NCI-H2029 treated with DMSO at 0.1 percent for 48 hours (cell line): Measurements from ENCODE around the gene PEDS1.
A peak's percentile ranks its signal among the peaks of the same experiment; 100 is the strongest.
"Not testable (repeated sequence)": the region's sequence is repeated elsewhere in the genome, so short reads cannot be mapped to it uniquely, and the experiment has no call there.

ENCODE experiments used
- DNase-seq: peaks from one replicate; lab custom pipeline; 2025; lab: John Stamatoyannopoulos, UW

PEDS1 gene

GRCh38 chr20:50163570-50164317, 10.2 kb upstream of the PEDS1 start:
- DNase-seq, result no peak

DNA sequence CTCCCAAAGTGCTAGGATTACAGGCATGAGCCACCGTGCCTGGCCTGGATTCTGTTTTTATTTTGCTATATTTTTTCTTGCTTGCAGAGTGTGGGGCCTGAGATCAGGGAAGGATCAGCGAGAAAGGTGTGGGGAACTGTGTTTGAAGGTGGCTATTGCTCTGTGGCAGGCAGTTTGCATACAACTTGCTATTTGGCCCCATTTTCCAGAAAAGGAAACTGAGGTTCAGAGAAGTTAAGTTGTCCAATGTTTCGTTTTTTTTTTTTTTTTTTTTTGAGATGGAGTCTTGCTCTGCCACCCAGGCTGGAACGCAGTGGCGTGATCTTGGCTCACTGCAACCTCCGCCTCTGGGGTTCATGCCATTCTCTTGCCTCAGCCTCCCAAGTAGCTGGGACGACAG, 8.0 kb upstream of the PEDS1 start:
- DNase-seq, result not testable (repeated sequence)

- no peak for DNase-seq
These were observed 397 bp downstream of the PEDS1 start for GRCh38 chr20:50153153-50153499.

- no peak for DNase-seq
These were observed 950 bp downstream of the PEDS1 start for GRCh38 chr20:50152394-50153152.

DNA sequence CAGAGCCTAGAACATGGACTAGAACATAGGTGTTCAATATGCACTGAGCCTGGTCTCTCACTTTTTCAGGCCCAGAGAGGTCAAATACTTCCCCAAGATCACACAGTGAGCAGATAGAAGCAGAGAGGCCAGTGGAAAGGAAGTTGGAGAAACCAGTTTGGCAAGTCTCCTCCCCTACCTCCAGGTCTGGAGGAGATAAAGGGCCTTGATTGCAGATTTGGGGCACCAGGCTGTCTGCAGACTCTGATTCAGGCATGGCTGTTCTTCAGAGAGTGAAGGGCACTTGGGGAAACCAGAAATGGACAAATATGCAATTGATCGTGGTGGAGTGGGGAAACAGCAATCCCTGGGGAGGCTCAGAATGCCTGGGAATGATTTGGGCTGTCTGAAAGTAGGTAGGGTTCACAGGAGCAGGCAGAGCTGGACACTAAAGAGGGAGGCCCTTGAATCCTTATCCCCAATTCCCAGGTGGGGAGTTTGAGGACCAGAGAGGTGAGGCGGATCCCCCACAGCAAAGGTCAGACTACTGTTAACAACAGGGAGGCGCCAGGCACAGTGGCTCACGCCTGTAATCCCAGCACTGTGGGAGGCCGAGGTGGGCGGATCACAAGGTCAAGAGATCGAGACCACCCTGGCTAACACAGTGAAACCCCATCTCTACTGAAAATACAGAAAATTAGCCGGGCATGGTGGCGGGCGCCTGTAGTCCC, 2.3 kb downstream of the PEDS1 start:
- peak; percentile 72 for DNase-seq

GRCh38 chr20:50149481-50150254, 3.9 kb downstream of the PEDS1 start:
- DNase-seq, result no peak

DNA sequence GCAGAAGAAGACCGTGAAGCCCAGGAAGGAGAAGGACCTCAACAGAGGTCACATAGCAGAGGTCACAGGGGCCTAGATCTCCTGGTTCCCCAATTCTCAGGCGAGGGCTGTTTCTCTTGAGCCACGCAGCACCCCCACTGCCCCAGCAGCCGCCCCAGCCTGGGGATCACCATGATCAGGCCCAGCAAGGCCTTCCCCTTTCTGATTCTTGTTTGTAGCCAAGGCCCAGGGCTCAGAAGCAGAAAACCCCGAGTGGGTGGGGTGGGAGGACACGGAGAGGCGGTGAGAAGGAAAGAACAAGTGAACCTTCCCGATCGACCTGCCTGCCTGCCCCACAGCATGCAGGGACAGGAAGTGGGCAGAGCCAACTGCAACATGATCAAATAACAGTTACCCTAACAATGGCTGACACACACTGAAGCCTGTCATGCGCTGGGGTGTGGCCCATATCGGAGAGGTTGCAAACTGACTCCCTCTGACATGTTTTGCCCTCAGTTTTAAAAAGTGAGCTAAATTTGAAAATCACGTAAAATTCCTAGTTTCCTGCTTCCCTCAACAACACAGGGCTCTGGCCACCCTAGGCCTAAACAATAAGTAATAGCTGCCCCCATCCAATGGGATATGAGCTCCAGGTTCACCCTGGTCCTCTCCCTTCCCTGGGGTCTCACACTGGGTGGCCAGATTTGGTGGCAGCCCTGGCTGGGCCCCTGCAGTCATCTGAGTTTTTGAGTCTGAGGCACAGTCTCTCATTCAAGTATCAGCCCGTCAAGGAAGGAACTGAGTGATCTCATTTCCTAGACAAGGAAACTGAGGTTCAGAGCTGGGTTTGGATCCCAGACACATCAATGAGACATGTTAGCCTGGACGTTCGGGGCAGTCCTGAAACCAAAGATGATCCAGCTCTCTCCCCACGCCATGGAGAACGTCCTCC, 6.5 kb downstream of the PEDS1 start:
- peak; percentile 53 for DNase-seq

DNA sequence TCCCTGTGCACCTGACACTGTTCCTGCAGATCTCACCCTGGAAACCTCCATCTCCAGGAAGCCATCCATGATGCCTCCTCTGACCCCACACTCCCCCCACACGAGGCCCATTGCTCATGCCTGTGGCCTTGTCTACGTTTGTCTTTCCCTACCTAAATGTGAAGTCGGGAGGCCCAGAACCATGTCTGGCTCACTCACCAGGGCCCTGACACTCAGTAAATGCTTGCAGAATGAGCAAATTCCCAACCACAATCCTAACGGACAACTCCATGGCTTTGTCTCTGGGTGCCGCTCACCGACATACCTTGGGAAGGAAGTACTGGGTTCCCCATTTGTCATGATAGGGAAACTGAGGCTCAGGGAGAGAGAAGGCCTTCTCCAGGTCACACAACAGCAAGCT, 7.3 kb downstream of the PEDS1 start:
- DNase-seq, result no peak

DNA sequence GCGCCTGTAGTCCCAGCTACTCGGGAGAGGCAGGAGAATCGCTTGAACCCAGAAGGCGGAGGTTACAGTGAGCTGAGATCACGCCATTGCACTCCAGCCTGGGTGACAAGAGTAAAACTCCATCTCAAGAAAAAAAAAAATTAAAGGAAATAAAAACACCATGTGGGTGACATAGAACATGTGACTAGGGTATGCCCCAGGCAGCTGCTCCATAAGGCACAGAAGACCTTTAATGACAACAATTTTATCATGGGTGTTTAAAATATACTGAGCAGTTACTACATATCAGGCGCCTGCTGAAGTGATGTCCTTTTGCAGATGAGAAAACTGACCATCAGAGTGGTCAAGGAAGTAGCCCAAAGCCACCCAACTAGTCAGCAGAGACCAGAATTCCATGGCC, 8.0 kb downstream of the PEDS1 start:
- no peak for DNase-seq

DNA sequence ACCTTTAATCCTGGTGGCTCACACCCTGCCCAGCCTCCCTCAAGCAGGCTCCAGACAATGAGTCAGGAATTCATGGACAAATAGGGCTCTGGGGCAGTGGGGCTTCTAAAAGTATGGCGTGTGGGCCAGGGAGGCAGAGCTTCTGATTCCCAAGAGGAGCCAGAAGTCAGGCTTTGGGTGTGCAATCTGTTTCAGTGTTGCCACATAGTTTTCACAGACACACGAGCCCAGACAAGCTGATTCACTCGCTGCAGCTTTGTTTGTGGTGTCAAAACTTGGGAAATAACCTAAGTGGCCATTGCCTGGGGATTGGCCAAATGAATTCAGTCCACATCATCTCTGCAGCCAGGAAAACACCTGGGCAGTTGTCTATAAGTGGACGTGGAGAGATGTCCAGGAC, 9.2 kb downstream of the PEDS1 start:
- no peak for DNase-seq

DNA sequence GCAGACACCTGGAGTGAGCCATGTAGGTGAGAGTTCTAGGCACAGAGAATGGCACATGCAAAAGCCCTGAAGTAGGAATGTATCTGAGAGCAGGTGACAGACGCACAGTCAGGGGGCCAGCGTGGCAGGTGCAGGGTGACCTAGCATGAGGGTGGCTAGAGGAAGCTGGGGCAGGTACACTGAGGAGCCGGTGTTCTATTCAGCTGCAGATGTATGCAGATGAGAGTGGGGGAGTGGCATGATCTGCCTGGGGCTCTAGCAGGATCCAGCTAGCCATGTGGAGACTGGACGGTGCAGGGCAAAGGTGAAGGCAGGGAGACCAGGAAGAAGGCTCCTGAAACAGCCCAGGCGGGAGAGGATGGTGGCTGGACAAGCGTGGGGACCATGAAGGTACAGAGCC, 10.7 kb downstream of the PEDS1 start:
- peak; percentile 37 for DNase-seq

DNA sequence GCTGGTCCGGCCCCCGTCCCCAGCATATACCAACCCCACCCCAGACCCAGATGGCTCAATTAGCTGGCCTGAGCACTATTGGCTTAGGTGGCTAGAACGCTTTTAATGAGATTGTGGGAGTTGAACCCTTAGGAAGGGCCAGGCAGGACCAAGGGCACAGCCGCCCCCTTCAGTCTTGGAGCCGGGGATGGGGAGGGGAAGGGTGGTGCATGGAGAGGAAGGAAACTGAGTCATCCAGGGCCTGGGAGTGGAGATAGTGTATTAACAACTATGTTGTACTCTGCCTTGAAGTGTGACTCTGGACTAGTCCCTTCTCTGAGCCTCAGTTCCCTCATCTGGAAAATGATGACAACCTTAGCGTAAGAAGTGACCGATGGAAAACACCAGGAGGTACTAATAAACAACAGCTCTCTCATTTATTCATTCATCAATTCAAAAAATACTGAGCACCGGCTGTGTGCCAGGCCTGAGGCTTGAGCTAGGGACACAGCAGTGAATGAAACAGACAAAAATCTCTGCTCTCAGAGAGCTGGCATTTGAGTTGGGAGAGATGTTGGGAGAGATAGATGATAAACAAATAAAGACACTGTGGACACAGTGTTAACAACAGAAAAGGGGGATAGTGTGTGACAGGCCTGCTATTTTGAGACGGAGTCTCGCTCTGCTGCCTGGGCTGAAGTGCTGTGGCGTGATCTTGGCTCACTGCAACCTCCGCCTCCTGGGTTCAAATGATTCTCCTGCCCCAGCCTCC, 11.5 kb downstream of the PEDS1 start:
- peak; percentile 20 for DNase-seq

DNA sequence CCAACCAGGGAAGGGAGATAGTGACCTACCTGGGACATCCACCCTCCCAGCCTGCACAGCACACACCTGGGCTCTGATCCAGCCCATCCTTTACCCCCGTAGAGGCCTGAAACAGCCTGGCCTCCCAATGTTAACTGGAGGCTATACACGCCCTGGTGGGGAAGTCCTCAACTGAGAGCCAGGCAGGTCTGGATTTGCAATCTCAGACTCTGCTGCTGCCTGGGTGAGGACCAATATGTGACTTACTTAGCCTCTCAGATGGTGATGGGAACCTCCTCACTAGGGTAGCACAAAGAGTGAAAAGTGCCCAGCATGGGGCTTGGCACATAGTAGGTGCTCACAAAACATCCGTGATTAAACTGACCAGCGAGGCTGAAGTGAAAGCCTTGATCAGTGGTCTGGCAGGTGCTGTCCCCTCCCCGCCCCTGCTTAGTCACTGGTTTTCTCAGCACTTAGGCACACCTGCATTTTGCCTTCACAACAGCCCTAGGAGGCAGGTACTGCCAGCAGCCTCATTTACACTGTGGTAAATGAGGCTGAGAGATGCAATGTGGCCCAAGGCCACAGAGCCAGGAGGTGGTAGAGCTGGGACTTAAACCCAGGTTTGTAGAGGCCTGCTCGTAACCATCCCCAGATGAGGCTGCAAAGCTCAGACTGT, 12.4 kb downstream of the PEDS1 start:
- no peak for DNase-seq

GRCh38 chr20:50140339-50140859, 13.1 kb downstream of the PEDS1 start:
- DNase-seq, result no peak

- no peak for DNase-seq
These were observed 14.8 kb downstream of the PEDS1 start for GRCh38 chr20:50138479-50139393.

GRCh38 chr20:50138120-50138478, 15.4 kb downstream of the PEDS1 start:
- DNase-seq, result no peak

GRCh38 chr20:50137702-50138101, 15.8 kb downstream of the PEDS1 start:
- peak; percentile 71 for DNase-seq

DNA sequence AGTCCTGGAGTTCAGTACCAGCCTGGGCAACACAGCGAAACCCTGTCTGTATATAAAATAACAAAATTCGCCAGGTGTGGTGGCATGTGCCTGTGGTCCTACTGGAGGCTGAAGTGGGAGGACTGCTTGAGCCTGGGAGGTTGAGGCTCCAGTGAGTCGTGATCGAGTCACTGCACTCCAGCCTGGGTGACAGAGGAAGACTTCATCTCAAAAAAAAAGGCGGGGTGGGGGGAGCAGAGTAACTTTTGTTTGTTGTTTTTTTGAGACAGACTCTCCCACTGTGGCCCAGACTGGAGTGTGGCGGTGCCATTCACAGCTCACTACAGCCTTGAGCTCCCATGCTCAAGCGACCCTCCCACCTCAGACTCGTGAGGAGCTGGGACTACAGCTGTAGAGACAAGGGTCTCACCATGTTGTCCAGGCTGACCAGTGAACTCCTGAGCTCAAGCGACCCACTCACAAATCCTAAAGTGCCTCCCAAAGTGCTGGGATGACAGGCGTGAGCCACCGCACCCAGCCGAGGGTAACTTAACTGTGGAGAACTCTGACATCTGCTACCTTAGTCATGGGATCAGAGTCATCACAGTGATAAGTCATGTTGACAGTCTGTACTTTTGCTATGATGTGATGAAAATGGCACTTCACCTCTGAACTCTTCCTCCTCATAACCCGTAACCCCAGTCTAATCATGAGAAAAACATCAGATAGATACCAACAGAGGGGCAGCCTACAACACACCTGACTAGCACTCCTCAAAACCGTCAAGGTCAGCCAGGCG, 16.5 kb downstream of the PEDS1 start:
- no peak for DNase-seq
